ENCODE results near the gene RGS12. TPM values are rescaled to one million over a fixed set of nuclear protein-coding genes. Genes with fewer than 3 reads are reported as not detected.

Gene RGS12
- total and polyA plus RNA-seq, 2 of the 13 experiments (the other 11 are each of a cell fraction or from before 2014, with no cell fraction given), result 21.0 to 27.7 TPM

- FAIRE-seq (no peak), DNase-seq (ENCODE audit: low spot score) (no peak), ATAC-seq (no peak)
- in situ Hi-C loops (cut with HindIII; ENCODE audit: extremely low pct_ligation_motif_present, low pct_unique_long_range_greater_than_20kb), result no loop called here
- H3K27ac ChIP-seq (ENCODE audit: extremely low read length, insufficient read depth, low read length), result no peak overlapping the region
- peaks cover 0 to 1% of the 10 kb centered on the region in 2 experiments; a peak in 2 of 5 replicates for H3K36me3 ChIP-seq (replicated peaks in 1 of 2; ENCODE audit: control insufficient read depth in 1 of 2, insufficient read depth in 2 of 2, low read length in 2 of 2)
- no TSS peak for BruUV-seq (replicated peaks)
- TF ChIP-seq ZNF768 (CRISPR knock-in tag; IDR thresholded peaks at IDR 0.05) (peak; percentile 76), LCORL (IDR thresholded peaks at IDR 0.05) (no peak), LCORL (CRISPR knock-in tag; IDR thresholded peaks at IDR 0.05) (no peak)
- H3K4me1 ChIP-seq (ENCODE audit: insufficient read depth, low read length), result peaks cover 12% of the 10 kb centered on the region
- ChIA-PET POLR2A (no interaction called here), CTCF (ENCODE audit: low intra/inter-chr PET ratio, low total read pairs) (no interaction called here)
- no peak overlapping the region for H3K9ac ChIP-seq (ENCODE audit: insufficient read depth, low read depth, low read length)
- no peak overlapping the region for H3K4me2 ChIP-seq (ENCODE audit: low read depth, low read length)
- no peak overlapping the region for H3K4me3 ChIP-seq (replicated peaks in 1 of 3; ENCODE audit: insufficient read depth in 1 of 3, low read depth in 2 of 3, low read length in 3 of 3)
- no peaks in the 10 kb centered on the region; a peak in 1 of 5 replicates for H3K27me3 ChIP-seq (ENCODE audit: control insufficient read depth in 1 of 2, insufficient read depth in 2 of 2, low read length in 2 of 2)
- WGBS (ENCODE audit: low lambda C conversion rate), result 95% methylated on average over 18 of the region's 21 CpGs
- H3K9me3 ChIP-seq (ENCODE audit: low read length), result no peaks in the 10 kb centered on the region
- H4K20me1 ChIP-seq (ENCODE audit: insufficient read depth, low read length), result no peaks in the 10 kb centered on the region; the same call in 1 of the 2 replicates
- H3K79me2 ChIP-seq (ENCODE audit: insufficient read depth, low read length), result peaks cover 26% of the 10 kb centered on the region
- intact Hi-C loops (cut with micrococcal nuclease; ENCODE audit: unreplicated experiment), result no loop called here
- H2AFZ ChIP-seq (ENCODE audit: low read length), result no peak overlapping the region
Measured at GRCh38 chr4:3310301-3311094, 17.7 kb downstream of the RGS12 start.

GRCh38 chr4:3311095-3311372 is 18.2 kb downstream of the RGS12 start:
- H3K36me3 ChIP-seq (replicated peaks in 1 of 2; ENCODE audit: control insufficient read depth in 1 of 2, insufficient read depth in 2 of 2, low read length in 2 of 2), result peaks cover 1% of the 10 kb centered on the region in 2 experiments; a peak in 3 of 5 replicates
- no peak overlapping the region for H3K4me2 ChIP-seq (ENCODE audit: low read depth, low read length)
- H4K20me1 ChIP-seq (ENCODE audit: insufficient read depth, low read length), result no peaks in the 10 kb centered on the region; the same call in 1 of the 2 replicates
- H3K9ac ChIP-seq (ENCODE audit: insufficient read depth, low read depth, low read length), result no peak overlapping the region
- no peaks in the 10 kb centered on the region; a peak in 1 of 5 replicates for H3K27me3 ChIP-seq (ENCODE audit: control insufficient read depth in 1 of 2, insufficient read depth in 2 of 2, low read length in 2 of 2)
- intact Hi-C loops (cut with micrococcal nuclease; ENCODE audit: unreplicated experiment), result no loop called here
- in situ Hi-C loops (cut with HindIII; ENCODE audit: extremely low pct_ligation_motif_present, low pct_unique_long_range_greater_than_20kb), result no loop called here
- no peak overlapping the region for H3K27ac ChIP-seq (ENCODE audit: extremely low read length, insufficient read depth, low read length)
- H3K4me1 ChIP-seq (ENCODE audit: insufficient read depth, low read length), result peaks cover 12% of the 10 kb centered on the region
- CTCF ChIA-PET (ENCODE audit: low intra/inter-chr PET ratio, low total read pairs), result no interaction called here
- DNase-seq (ENCODE audit: low spot score), result no peak
- H2AFZ ChIP-seq (ENCODE audit: low read length), result no peak overlapping the region
- no TSS peak for BruUV-seq (replicated peaks)
- WGBS (ENCODE audit: low lambda C conversion rate), result 96% methylated on average over 13 of the region's 13 CpGs
- H3K9me3 ChIP-seq (ENCODE audit: low read length), result no peaks in the 10 kb centered on the region
- peaks cover 22% of the 10 kb centered on the region for H3K79me2 ChIP-seq (ENCODE audit: insufficient read depth, low read length)
- no peak for ATAC-seq
- H3K4me3 ChIP-seq (replicated peaks in 1 of 3; ENCODE audit: insufficient read depth in 1 of 3, low read depth in 2 of 3, low read length in 3 of 3), result no peak overlapping the region
- FAIRE-seq, result no peak
- POLR2A ChIA-PET, result no interaction called here
- TF ChIP-seq, protein P1, sequence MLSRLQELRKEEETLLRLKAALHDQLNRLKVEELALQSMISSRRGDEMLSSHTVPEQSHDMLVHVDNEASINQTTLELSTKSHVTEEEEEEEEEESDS (CRISPR knock-in tag; IDR thresholded peaks at IDR 0.05; ENCODE audit: borderline replicate concordance), result no peak
- TF ChIP-seq BHLHE40 (IDR thresholded peaks at IDR 0.05; ENCODE audit: low read length) (no peak), DZIP1 (CRISPR knock-in tag; IDR thresholded peaks at IDR 0.05) (no peak), REST (IDR thresholded peaks at IDR 0.05; ENCODE audit: borderline replicate concordance in 1 of 2, low read depth in 1 of 2, low read length in 2 of 2) (no peak), ZNF652 (CRISPR knock-in tag; IDR thresholded peaks at IDR 0.05; ENCODE audit: borderline replicate concordance, low read depth) (no peak), MEIS2 (CRISPR knock-in tag; IDR thresholded peaks at IDR 0.05) (no peak), MZF1 (CRISPR knock-in tag; IDR thresholded peaks at IDR 0.05; ENCODE audit: borderline replicate concordance) (no peak), ZNF44 (CRISPR knock-in tag; IDR thresholded peaks at IDR 0.05) (no peak), CBFB (CRISPR knock-in tag; IDR thresholded peaks at IDR 0.05) (no peak)

Data from HepG2 (cell line).